Glomerular endothelial cell (primary cell): ENCODE measurements around the gene NAPSA. TPM values are rescaled to one million over a fixed set of nuclear protein-coding genes. Genes with fewer than 3 reads are reported as not detected.

Experiments
- DNase-seq: peaks from one replicate; pipeline ENCODE4 v3.0.0-alpha.2; 2011; ENCODE audit warnings: low read depth, low spot score; ENCODE audit errors: extremely low read depth
- total RNA-seq: library from RNA; depleted of rRNA; stranded (reverse); fragments of >200 nt; gene quantifications from 2 replicates; pipeline ENCODE4 v1.2.3, GENCODE V29; 2015

NAPSA gene
- total RNA-seq, 1 donor from 2014 or later = 0.70 TPM

DNA sequence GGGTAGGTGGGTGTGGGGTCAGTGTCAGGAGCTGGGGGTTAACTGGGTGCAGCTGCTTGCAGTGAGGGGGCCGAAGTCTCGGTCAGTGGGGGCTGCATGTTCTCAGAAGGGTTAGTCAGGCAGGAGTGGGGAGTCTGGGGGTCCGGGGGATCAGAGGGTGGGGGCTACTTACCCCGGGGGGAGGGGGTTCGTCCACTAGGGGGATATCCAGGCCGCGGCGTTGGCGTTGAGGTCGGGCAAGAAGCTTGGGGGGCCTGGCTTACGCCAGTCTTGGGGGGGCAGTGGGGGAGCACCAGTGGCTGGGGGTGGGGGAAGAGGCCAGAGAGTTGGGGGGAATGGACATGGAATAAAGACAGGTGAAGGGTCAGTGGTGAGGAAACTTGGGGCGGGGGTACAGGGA, 45.4 kb downstream of the NAPSA start:
- no peak for DNase-seq

GRCh38 chr19:50319156-50319555, 46.3 kb downstream of the NAPSA start:
- no peak for DNase-seq

DNA sequence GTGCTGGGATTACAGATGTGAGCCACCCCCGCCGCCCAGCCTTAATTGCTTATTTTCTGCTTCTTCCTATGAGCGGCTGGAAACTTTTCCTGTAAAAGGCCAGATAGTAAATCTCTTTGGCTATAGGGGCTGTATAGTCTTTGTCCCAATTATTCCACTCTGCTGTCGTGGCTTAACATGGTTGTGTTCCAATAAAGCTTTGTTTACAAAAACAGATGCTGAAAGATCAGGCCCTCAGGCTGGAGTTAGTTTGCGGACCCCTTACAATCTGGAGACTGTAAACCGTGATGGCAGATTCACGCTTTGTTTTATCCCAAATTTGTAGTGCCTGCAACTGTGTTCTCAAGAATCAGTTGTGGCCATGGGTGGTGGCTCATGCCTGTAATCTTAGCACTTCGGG, 47.0 kb downstream of the NAPSA start:
- no peak for DNase-seq

GRCh38 chr19:50317115-50317514, 48.3 kb downstream of the NAPSA start:
- no peak for DNase-seq

DNA sequence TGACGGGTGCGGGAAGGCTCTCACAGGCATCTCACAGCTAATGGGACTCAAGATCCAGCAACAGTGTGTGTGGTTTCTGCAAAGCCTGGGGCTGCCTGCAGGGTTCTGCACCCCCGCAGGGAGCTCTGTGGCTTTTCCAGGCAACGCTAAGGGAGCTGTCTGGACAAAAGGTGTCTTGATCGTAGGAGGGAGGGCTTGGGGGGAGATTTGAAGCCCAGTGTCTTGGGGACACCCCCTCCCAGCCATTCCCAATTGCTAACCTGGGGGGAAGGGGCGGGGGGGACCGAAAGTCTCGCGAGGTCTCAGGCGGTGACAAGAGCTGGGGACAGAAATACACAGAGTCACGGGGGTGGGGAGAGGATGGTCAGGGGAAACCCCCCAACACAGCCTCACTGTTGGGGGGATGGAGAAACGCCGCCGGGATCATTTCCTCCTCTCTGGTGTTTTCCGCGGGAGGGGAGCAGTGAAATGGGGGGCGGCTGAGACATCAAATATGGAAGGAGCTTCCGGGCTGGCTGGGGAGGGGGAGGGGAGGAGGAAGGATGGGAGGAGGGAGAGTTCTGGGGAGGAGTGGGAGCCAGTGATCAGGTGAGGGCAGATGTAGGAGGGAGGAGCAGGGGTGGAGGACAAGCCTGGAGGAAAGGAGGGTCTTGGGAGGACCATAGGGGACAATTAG, 49.5 kb downstream of the NAPSA start:
- DNase-seq = no peak

DNA sequence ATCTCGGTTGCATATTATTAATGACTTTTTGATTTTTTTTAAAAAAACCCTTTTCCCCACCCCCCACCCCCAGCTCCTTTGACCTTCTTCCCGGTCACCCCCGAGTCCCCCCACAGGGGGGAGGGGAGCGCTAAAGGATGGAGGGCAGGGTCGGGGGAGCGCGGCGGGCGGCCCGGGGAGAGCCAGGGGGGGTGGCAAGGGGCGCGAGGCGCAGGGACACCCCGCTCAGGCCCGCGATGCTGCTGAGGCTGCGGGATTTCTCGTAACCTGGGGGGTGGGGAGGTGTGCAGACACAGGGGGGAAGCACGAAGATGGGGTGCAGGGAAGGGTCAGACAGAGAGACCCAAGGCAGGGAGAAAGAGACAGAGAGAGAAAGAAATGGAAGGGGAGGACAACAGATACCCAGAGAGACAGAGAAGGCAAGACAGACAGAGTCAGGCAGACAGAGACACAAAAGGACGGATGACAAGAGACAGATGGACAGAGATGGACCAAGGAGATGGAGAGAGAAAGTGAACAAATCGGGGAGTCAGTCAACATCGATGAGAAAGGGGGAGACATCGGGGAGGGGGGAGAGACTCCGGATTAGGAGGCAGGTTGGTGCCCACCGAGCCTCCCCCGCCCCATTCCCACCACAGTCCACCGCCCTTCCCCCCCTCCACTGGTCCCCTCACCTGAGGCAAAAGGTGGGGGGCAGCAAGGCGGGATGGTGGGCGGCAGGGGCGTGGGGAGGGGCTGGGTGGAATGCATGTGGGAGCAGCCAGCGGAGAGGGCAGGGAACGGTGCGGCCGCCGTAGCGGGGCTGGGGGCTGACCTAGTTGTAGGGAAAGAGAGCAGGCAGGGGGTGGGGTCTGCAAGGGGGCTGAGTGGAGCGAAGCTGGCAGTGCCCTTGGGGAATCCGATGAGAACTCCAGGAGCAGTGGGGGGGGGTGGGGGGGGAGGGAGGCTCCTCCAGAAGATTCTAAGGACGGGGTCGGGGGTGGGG, 50.4 kb downstream of the NAPSA start:
- no peak for DNase-seq

DNA sequence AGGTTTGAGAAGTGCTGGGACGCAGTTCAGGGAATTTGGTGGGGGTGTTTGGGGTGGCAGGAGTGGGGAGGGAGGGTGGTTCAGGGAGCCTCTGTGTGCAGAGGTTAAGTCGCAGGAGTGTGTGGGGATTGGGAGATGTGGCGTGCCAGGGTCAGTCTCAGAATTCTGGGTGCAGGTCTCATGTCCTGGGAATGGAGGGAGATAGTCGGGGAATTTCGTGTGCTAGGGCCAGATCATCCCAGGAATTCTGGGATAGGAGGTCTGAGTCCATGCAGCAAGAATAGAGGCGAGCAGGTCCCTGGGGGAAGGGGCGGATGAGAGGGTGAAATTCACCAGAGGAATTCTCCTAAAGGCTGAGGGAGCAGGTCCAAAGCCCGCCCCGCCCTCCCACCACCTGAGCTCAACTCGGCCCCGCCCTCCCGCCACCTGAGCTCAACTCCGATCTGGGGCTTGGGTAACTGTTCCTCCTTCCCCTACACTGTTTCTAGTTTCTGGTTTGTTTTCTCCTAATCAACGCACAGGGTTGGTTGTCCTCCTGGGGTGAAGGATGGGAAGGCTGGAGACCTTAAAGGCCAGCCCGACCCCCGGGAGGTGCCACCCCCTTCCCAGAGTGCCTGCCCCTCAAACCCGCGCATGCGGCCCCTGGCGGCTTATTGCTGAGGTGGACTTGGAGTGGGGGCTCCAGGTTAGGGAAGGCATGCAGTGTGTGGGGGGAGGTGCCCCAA, 51.5 kb downstream of the NAPSA start:
- DNase-seq = no peak

DNA sequence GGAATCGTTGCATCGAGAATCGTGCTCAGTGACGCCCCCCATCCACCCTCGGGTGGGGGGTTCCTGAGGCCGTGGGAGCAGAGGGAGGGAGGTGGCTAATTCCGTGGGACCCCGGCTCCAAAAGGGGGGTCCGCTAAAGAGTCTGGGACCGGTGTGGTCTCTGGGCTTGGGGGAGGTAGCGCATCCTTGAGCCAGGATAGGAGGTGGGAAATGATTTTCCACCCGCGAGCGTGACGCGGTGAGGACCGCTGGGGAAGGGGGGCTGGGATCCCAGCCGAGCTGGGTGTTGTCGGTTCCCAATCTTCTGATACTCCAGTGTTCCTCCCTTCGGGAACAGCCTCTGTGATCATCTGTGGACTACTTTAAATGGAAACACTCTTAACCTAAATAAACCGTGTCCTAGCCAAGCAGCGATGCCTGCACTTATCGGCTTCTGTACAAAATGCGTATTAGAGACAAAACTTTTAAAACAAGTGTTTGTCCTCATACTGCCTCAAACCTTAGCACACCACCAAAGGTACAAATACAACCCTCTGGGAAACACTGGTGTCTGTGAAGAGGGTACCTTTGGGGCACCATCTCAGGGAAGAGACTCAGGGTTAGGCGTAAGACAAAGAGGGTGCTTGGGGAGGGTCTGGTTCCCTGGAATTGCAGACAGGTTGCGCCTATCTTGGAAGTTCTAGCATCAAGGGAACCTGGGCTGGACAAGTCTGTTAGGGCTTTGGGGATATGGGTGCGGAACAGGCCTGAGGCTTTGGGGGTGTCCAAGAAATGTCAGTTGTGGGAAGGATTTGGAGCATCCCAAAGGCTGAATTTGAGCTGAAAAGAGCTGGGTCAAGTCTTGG, 52.2 kb downstream of the NAPSA start:
- no peak for DNase-seq

DNA sequence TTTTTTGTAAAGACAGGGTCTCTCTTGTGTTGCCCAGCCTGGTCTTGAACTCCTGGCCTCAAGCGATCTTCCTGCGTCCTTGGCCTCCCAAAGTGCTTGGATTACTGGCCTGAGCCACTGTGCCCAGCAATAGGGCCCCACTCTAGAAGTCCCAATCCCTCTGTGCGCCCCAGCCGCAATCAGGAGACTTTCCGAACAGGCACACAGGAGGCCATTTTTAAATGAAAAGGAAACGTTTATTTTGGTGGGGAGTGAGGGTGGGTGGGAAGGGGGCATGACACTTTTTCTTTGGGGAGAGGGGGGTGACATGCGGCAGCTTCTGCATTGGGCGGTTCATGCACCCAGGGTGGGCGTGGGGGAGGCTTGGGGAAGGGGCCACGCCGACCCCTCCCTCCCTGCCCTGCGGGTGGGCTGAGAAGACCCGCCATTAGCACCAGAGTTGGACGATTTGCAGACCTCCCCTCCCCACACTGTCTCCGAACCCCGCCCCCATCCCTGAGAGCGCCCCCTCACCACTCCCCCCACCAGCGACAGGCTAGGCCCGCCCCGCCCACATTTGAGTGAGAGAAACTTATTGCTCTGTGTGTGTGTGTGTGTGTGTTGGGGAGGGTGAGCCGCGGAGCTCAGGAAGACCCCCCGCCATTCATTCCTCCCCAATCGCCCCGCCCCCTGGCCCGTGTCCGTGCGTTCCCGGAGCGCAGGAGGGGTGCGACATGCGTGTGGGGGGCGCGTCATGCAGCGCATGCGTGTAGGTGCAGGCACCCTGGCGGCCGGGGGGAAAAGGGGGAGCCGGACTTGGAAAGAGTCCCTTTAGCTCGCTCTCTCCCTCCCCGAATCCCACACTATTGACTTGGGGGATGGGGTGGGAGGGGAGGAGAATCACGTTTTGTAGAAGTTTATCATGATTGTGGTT, 53.5 kb downstream of the NAPSA start:
- no peak for DNase-seq

DNA sequence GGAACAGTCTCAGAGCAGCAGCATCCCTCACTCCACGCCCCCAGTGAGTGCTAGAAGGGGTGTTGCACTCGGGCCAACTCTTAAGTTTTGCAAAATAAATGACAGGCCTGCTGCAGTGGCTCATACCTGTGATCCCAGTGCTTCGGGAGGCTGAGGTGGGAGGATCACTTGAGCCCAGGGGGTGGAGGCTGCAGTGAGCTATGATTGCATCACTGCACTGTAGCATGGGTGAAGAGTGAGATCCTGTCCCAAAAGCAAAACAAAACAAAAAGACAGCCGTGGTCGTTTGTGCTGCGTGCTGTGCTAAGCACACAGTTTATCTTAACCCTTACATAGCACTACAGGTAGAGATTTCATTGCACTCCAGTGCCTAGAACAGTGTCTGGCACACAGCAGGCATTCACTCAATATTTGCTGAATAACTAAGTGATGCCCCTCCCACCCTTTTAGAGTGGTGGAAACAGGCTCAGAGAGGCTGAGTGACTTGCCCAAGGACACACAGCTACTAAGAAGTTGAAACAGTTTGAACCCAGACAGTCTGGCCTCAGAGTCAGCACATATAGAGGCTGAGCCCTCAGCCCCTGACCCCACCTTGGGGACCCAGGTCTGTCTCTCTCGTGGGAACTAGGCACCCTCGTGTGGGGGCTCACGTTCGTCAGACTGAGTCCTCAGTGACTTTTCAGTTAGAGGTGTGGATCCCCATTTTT, 54.5 kb downstream of the NAPSA start:
- no peak for DNase-seq

- DNase-seq = no peak
These were observed 55.9 kb downstream of the NAPSA start for GRCh38 chr19:50309396-50310125.

- no peak for DNase-seq
These were observed 56.4 kb downstream of the NAPSA start for GRCh38 chr19:50308991-50309390.

Other genes with a start within 250 kb of the NAPSA start
- not detected in 2 replicates for gene IZUMO2, start 202.4 kb downstream of the NAPSA start, total RNA-seq
- 0.99 and 1.2 TPM in 2 replicates for gene MYH14, start 162.0 kb downstream of the NAPSA start, total RNA-seq
- 0.64 TPM in 1 of 2 replicates, not detected in the other for gene KCNC3, start 36.3 kb downstream of the NAPSA start, total RNA-seq
- gene NR1H2, start 10.8 kb upstream of the NAPSA start, total RNA-seq = 65.8 and 68.7 TPM in 2 replicates
- 24.0 and 29.4 TPM in 2 replicates for gene POLD1, start 18.7 kb upstream of the NAPSA start, total RNA-seq
- gene SPIB, start 53.3 kb upstream of the NAPSA start, total RNA-seq = not detected in 2 replicates
- not detected in 2 replicates for gene MYBPC2, start 67.3 kb upstream of the NAPSA start, total RNA-seq
- gene EMC10, start 110.9 kb upstream of the NAPSA start, total RNA-seq = 120 and 121 TPM in 2 replicates
- 0.39 TPM in 1 of 2 replicates, not detected in the other for gene GARIN5A, start 111.2 kb upstream of the NAPSA start, total RNA-seq
- 23.9 and 30.1 TPM in 2 replicates for gene JOSD2, start 145.6 kb upstream of the NAPSA start, total RNA-seq
- gene ASPDH, start 148.3 kb upstream of the NAPSA start, total RNA-seq = not detected in 2 replicates
- gene LRRC4B, start 202.8 kb upstream of the NAPSA start, total RNA-seq = not detected in 2 replicates